Esophagus squamous epithelium (tissue), 5 donors: ENCODE data around the gene SCN2B. TPM values are rescaled to one million over a fixed set of nuclear protein-coding genes. Genes with fewer than 3 reads are reported as not detected.

ENCODE experiments used
- DNase-seq: peaks from one replicate; lab custom pipeline; 2025; lab: John Stamatoyannopoulos, UW
- H3K27ac ChIP-seq, 4 donors: fragments of 200-600 bp; sonication (generic); one replicate each; pipeline ENCODE4 v1.5.1; 2016 to 2019; ENCODE audit warnings: mild to moderate bottlenecking in 1 of 4
- H3K27me3 ChIP-seq, 4 donors: fragments of 200-600 bp; sonication (generic); 1 replicate in 3 of 4; 2 replicates in 1 of 4; pipeline versions ENCODE4 v1.5.1 to v1.6.0; 2017 to 2021; ENCODE audit warnings: antibody characterized with exemption in 1 of 4
- H3K36me3 ChIP-seq, 3 donors: fragments of 200-600 bp; sonication (generic); one replicate each; pipeline ENCODE4 v1.5.1; 2016 to 2019
- H3K4me1 ChIP-seq, 3 donors: fragments of 200-600 bp; sonication (generic); one replicate each; pipeline ENCODE4 v1.5.1; 2017 to 2019
- H3K4me3 ChIP-seq, 4 donors: fragments of 200-600 bp; sonication (generic); 1 replicate in 3 of 4; 2 replicates in 1 of 4; pipeline ENCODE4 v1.5.1; 2016 to 2019; ENCODE audit warnings: mild to moderate bottlenecking in 2 of 4, moderate library complexity in 1 of 4
- H3K9me3 ChIP-seq, 3 donors: fragments of 200-600 bp; sonication (generic); one replicate each; pipeline ENCODE4 v1.5.1; 2016 to 2019
- POLR2A ChIP-seq, 4 donors: fragments of 450-650 bp; IDR thresholded peaks; one replicate each; pipeline ENCODE4 v1.6.1; 2017; ENCODE audit warnings: antibody characterized with exemption in 4 of 4, mild to moderate bottlenecking in 4 of 4, moderate library complexity in 3 of 4
- WGBS, 2 donors: methylation state at CpG; one replicate each; pipeline ENCODE4 v1.1.5; 2018; 5-methylcytosine and 5-hydroxymethylcytosine counted together
- intact Hi-C: fragments of 100-400 bp; cut with DNase I; formaldehyde crosslinking; loops from one replicate; pipeline ENCODE4 v1.15.0; 2022
- total RNA-seq, 4 donors: library from RNA; depleted of rRNA; stranded (reverse); fragments of >200 nt; gene quantifications; one replicate each; pipeline ENCODE4 v1.1.0, GENCODE V29; 2016
- TF ChIP-seq, protein P1 (sequence below), 6 experiments: fragments of 450-650 bp in 4 of 6; fragments of 200-600 bp in 2 of 6; sonication (generic) in 2 of 6; IDR thresholded peaks; one replicate each; pipeline ENCODE4 v1.5.1; 2016 to 2019; ENCODE audit warnings: antibody characterized with exemption in 6 of 6, mild to moderate bottlenecking in 4 of 6, moderate library complexity in 4 of 6
- donor health status: DM: yes; HTN: yes; CAD: no.

The SCN2B gene
- total RNA-seq, 4 donors from 2014 or later = 0.38 to 1.1 TPM; not detected in 2

DNA sequence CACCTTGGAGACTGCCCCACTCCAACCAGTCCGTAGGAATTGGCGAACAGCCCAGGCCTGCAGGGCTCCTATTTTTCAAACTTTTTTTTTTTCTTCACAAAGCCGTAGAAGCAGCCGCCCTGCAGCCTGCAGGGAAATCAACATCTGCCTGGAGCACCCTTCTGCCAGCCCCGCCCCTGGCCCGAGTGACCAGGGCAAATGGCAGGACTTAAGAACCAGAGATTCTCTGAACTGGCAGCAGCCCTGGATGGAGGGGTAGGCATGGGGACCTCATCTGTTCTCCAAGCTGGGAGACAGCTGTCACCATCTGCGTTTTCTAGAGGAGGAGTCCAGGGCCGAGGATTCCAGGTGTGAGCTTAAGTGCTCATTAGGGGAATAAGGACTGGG, 5.6 kb downstream of the SCN2B start:
- 29 to 64% methylated on average over 3 to 4 of the region's 8 CpGs for WGBS, 2 donors
- DNase-seq = no peak

DNA sequence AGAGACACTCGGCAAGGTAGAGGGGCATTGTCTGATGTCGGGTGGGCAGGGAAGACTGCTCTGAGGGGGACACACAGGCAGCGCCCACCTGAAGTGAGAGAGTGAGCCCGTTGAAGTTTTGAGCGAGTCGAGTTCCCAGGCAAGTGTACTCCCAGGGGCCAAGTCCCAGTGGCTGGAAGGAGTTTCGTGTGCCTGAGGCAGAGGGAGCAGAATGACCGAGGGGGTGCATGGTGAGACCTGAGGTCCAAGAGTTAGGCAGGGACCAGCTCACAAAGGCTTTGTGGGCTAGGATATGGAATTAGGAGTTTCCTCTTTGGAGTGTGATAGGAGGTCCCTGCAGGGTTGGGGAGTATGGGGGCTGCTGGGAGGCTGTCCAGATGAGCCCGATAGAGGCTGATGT, 6.2 kb downstream of the SCN2B start:
- Histone ChIP-seq H3K36me3 (no peaks in the 10 kb centered on the region), H3K9me3 (no peaks in the 10 kb centered on the region), H3K27me3 (peaks cover 0 to 44% (median 0%) of the 10 kb centered on the region in 4 donors), H3K27ac (no peak overlapping the region), H3K4me3 (no peak overlapping the region), H3K4me1 (peaks cover 0 to 31% (median 8%) of the 10 kb centered on the region in 3 donors)
- TF ChIP-seq POLR2A (IDR thresholded peaks at IDR 0.05) = no peak
- intact Hi-C loops = no loop called here
- no peak for DNase-seq
- WGBS, 2 donors = 73 to 80% methylated on average over 9 of the region's 9 CpGs

More for the DNA sequence above, 5.6 kb downstream of the SCN2B start:
- Histone ChIP-seq H3K27me3 (peaks cover 0 to 44% (median 0%) of the 10 kb centered on the region in 4 donors), H3K4me1 (peaks cover 0 to 36% (median 13%) of the 10 kb centered on the region in 3 donors), H3K9me3 (no peaks in the 10 kb centered on the region), H3K27ac (no peak overlapping the region), H3K4me3 (no peak overlapping the region), H3K36me3 (no peaks in the 10 kb centered on the region)
- intact Hi-C loops = no loop called here
- TF ChIP-seq, protein P1, sequence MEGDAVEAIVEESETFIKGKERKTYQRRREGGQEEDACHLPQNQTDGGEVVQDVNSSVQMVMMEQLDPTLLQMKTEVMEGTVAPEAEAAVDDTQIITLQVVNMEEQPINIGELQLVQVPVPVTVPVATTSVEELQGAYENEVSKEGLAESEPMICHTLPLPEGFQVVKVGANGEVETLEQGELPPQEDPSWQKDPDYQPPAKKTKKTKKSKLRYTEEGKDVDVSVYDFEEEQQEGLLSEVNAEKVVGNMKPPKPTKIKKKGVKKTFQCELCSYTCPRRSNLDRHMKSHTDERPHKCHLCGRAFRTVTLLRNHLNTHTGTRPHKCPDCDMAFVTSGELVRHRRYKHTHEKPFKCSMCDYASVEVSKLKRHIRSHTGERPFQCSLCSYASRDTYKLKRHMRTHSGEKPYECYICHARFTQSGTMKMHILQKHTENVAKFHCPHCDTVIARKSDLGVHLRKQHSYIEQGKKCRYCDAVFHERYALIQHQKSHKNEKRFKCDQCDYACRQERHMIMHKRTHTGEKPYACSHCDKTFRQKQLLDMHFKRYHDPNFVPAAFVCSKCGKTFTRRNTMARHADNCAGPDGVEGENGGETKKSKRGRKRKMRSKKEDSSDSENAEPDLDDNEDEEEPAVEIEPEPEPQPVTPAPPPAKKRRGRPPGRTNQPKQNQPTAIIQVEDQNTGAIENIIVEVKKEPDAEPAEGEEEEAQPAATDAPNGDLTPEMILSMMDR (IDR thresholded peaks at IDR 0.05) = no peak
- no peak for TF ChIP-seq POLR2A (IDR thresholded peaks at IDR 0.05)

DNA sequence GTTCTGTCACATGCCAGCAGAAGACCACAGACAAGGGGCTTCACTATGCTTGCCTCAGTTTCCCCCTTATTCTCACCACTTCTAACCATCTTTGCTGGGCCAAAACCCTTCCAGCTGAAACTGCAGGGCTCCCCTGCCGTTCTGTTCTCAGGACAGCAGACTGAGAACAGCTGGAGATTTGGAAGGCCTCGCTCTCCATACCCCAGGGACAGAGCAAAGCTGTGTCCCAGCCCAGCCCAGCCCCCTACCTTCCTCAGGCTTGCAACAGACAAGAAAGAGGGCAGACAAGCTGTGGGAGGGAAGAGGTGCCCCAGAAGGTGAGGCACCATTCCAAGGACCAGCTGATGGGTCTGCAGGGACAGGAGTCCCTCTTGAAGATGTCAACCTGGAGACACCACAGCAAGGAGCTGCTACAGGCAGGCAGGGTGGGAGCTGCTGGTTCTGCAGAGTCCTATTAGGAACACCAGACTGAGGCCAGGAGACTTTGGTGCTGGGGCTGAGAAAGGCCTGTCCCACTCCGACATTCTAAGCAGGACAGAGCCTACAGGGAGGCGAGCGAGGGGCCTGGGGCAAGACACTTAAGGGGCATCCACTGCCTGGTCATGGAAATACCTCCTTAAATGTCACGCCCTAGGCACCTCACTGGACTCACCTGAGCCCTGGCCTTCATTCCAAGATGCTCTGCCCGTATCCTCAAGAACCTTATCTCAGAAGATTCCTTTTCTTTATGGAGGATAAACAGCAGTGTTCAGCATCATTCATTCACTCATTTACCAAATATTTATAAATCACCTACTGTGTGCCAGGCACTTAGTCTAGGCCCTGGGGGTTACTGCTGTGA, 6.9 kb downstream of the SCN2B start:
- WGBS, 2 donors = 76 to 84% methylated on average over 2 to 3 of the region's 7 CpGs
- Histone ChIP-seq H3K4me3 (no peak overlapping the region), H3K36me3 (no peaks in the 10 kb centered on the region), H3K27me3 (peaks cover 0 to 40% (median 0%) of the 10 kb centered on the region in 4 donors), H3K9me3 (no peaks in the 10 kb centered on the region), H3K4me1 (peaks cover 0 to 24% (median 4%) of the 10 kb centered on the region in 3 donors), H3K27ac (no peak overlapping the region)
- intact Hi-C loops = no loop called here
- no peak for TF ChIP-seq POLR2A (IDR thresholded peaks at IDR 0.05)
- TF ChIP-seq, protein P1 (IDR thresholded peaks at IDR 0.05) = no peak
- DNase-seq = no peak

DNA sequence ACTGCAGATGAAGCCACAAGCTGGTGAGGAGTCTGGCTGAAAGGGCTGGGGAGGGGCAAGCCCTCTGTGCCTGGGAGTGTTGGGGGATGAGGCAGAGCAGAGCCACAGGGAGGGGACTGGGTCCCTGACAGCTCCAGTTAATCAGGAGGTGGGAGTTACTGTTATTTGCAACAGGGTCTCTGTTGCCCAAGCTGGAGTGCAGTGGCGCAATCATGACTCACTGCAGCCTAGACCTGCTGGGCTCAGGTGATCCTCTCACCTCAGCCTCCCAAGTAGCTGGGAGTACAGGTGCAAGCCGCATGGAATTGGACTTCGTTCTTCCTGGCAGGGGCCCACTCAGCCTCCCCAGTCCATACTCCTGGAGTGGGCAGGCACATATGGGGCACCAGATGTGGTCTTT, 7.7 kb downstream of the SCN2B start:
- H3K36me3 ChIP-seq = no peaks in the 10 kb centered on the region
- H3K4me1 ChIP-seq = peaks cover 0 to 23% (median 4%) of the 10 kb centered on the region in 3 donors
- peaks cover 0 to 41% (median 0%) of the 10 kb centered on the region in 4 donors for H3K27me3 ChIP-seq
- no peak overlapping the region for H3K4me3 ChIP-seq
- intact Hi-C loops = no loop called here
- no peak overlapping the region for H3K27ac ChIP-seq
- TF ChIP-seq, protein P1 (IDR thresholded peaks at IDR 0.05) = no peak
- TF ChIP-seq POLR2A (IDR thresholded peaks at IDR 0.05) = no peak
- WGBS, 2 donors = 53 to 82% methylated on average over 3 of the region's 3 CpGs
- DNase-seq = no peak
- no peaks in the 10 kb centered on the region for H3K9me3 ChIP-seq

DNA sequence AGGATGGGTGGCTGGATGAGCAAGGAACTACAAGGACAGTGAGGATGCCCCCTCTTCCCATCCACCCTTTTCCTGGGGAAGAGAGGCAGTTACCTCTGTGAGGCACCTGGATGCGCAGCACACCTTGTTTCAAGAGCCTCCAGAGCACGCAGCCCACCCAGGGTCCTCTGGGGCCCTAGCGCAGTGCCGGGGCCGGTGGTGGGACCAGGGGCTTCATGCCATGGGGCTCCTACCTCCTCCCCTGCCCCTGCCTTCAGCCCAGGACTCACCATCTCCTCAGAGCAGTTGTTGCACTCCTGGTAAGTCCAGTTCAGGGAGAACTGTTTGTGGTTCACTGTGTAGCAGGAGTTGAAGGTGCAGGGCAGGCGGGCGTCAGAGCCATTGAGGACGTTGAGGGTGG, 8.1 kb downstream of the SCN2B start:
- no peak for DNase-seq
- intact Hi-C loops = no loop called here
- TF ChIP-seq, protein P1 (IDR thresholded peaks at IDR 0.05) = no peak
- no peak for TF ChIP-seq POLR2A (IDR thresholded peaks at IDR 0.05)
- no peak overlapping the region for H3K4me3 ChIP-seq
- no peak overlapping the region for H3K27ac ChIP-seq
- peaks cover 0 to 45% (median 0%) of the 10 kb centered on the region in 4 donors for H3K27me3 ChIP-seq
- H3K36me3 ChIP-seq = no peaks in the 10 kb centered on the region
- no peaks in the 10 kb centered on the region for H3K9me3 ChIP-seq
- H3K4me1 ChIP-seq = peaks cover 0 to 23% (median 4%) of the 10 kb centered on the region in 3 donors
- WGBS, 2 donors = 93% methylated on average over 3 of the region's 8 CpGs; no CpG with 5 or more reads in 1 of the 2 donors
